Osteoblast (primary cell): ENCODE results near the gene DNPEP. TPM values are rescaled to one million over a fixed set of nuclear protein-coding genes. Genes with fewer than 3 reads are reported as not detected.
"Not testable (repeated sequence)": the region's sequence is repeated elsewhere in the genome, so short reads cannot be mapped to it uniquely, and the experiment has no call there.

ENCODE experiments used
- DNase-seq: peaks from one replicate; pipeline ENCODE4 v3.0.0; 2011; ENCODE audit warnings: low spot score, mixed read lengths; ENCODE audit not compliant: insufficient read length; ENCODE audit errors: missing footprints
- H2AFZ ChIP-seq: 2 replicates; pipeline ENCODE4 v1.6.0; 2011; ENCODE audit warnings: mild to moderate bottlenecking, low read length
- H3K27ac ChIP-seq: 2 replicates; pipeline ENCODE4 v1.5.1; 2011; ENCODE audit warnings: mild to moderate bottlenecking, low read depth, low read length, moderate library complexity
- H3K27me3 ChIP-seq: 2 replicates; pipeline ENCODE4 v1.6.0; 2012; ENCODE audit warnings: mild to moderate bottlenecking, control low read depth, inconsistent platforms, low read length, moderate library complexity; ENCODE audit not compliant: insufficient read depth
- H3K36me3 ChIP-seq: 2 replicates; pipeline ENCODE4 v1.5.1; 2011; ENCODE audit warnings: mild to moderate bottlenecking, low read length, control low read depth, moderate library complexity; ENCODE audit not compliant: insufficient read depth
- H3K4me1 ChIP-seq: 2 replicates; pipeline ENCODE4 v1.5.1; 2011; ENCODE audit warnings: mild to moderate bottlenecking, low read length, control low read depth, moderate library complexity; ENCODE audit not compliant: insufficient read depth
- H3K4me2 ChIP-seq: 2 replicates; pipeline ENCODE4 v1.6.0; 2011; ENCODE audit warnings: mild to moderate bottlenecking, low read length; ENCODE audit not compliant: insufficient read depth
- H3K4me3 ChIP-seq: fragments of 200-600 bp; sonication (generic); 3 replicates; pipeline ENCODE4 v1.5.1; 2012; ENCODE audit warnings: mild to moderate bottlenecking, low read length, inconsistent platforms; ENCODE audit not compliant: insufficient read depth
- H3K79me2 ChIP-seq: 2 replicates; pipeline ENCODE4 v1.6.0; 2012; ENCODE audit warnings: mild to moderate bottlenecking, low read length, control low read depth, inconsistent platforms; ENCODE audit not compliant: insufficient read depth
- H3K9me3 ChIP-seq: 2 replicates; pipeline ENCODE4 v1.5.1; 2011; ENCODE audit warnings: low read depth, low read length, control low read depth
- H4K20me1 ChIP-seq: 2 replicates; pipeline ENCODE4 v1.6.0; 2012; ENCODE audit warnings: mild to moderate bottlenecking, low read length, control low read depth; ENCODE audit not compliant: insufficient read depth
- total RNA-seq: library from RNA; depleted of rRNA; stranded (reverse); fragments of >200 nt; gene quantifications from 2 replicates; pipeline ENCODE4 v1.2.3, GENCODE V29; 2012
- TF ChIP-seq, protein P1 (sequence below): IDR thresholded peaks from 2 replicates; pipeline ENCODE4 v1.5.1; 2011; ENCODE audit warnings: mild to moderate bottlenecking, low read depth, low read length, moderate library complexity; ENCODE audit errors: extremely low read depth

Gene DNPEP
- total RNA-seq, 1 donor = 67.3 TPM

- TF ChIP-seq, protein P1, sequence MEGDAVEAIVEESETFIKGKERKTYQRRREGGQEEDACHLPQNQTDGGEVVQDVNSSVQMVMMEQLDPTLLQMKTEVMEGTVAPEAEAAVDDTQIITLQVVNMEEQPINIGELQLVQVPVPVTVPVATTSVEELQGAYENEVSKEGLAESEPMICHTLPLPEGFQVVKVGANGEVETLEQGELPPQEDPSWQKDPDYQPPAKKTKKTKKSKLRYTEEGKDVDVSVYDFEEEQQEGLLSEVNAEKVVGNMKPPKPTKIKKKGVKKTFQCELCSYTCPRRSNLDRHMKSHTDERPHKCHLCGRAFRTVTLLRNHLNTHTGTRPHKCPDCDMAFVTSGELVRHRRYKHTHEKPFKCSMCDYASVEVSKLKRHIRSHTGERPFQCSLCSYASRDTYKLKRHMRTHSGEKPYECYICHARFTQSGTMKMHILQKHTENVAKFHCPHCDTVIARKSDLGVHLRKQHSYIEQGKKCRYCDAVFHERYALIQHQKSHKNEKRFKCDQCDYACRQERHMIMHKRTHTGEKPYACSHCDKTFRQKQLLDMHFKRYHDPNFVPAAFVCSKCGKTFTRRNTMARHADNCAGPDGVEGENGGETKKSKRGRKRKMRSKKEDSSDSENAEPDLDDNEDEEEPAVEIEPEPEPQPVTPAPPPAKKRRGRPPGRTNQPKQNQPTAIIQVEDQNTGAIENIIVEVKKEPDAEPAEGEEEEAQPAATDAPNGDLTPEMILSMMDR = no peak
- Histone ChIP-seq H3K27me3 (no peaks in the 10 kb centered on the region), H3K4me3 (no peak overlapping the region), H2AFZ (no peak overlapping the region), H4K20me1 (no peaks in the 10 kb centered on the region), H3K27ac (no peak overlapping the region), H3K79me2 (no peaks in the 10 kb centered on the region), H3K4me2 (no peak overlapping the region), H3K36me3 (no peaks in the 10 kb centered on the region), H3K4me1 (peaks cover 14% of the 10 kb centered on the region), H3K9me3 (no peaks in the 10 kb centered on the region)
- no peak for DNase-seq
These were observed 7.9 kb upstream of the DNPEP start for GRCh38 chr2:219395609-219396008.

DNA sequence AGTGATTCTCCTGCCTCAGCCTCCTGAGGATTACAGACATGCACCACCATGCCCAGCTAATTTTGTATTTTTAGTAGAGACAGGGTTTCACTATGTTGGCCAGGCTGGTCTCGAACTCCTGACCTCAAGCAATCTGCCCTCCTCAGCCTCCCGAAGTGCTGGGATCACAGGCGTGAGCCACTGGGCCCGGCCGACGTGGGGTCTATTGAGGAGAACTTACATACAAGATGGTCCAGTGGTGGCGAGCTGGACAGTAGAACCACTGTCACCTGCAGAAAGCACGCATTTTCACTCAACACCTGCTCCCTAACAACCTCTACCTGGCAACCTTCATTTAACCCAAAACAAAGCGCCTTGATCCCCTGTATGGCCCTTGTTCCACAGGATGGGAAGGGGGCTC lies 7.3 kb upstream of the DNPEP start:
- H3K4me2 ChIP-seq, H3K27ac ChIP-seq, H3K36me3 ChIP-seq, DNase-seq, H3K27me3 ChIP-seq, H2AFZ ChIP-seq, H3K4me3 ChIP-seq, H3K9me3 ChIP-seq, H3K79me2 ChIP-seq, H4K20me1 ChIP-seq: not testable (repeated sequence)
- H3K4me1 ChIP-seq = peaks cover 14% of the 10 kb centered on the region

- peak; percentile 26 for DNase-seq
- Histone ChIP-seq H3K9me3 (no peaks in the 10 kb centered on the region), H3K4me2 (no peak overlapping the region), H3K36me3 (no peaks in the 10 kb centered on the region), H4K20me1 (no peaks in the 10 kb centered on the region), H3K4me3 (no peak overlapping the region), H3K27me3 (no peaks in the 10 kb centered on the region), H3K79me2 (no peaks in the 10 kb centered on the region), H3K4me1 (peaks cover 11% of the 10 kb centered on the region), H3K27ac (no peak overlapping the region), H2AFZ (no peak overlapping the region)
- TF ChIP-seq, protein P1 = no peak
These were observed 5.0 kb upstream of the DNPEP start for GRCh38 chr2:219392754-219393153.

DNA sequence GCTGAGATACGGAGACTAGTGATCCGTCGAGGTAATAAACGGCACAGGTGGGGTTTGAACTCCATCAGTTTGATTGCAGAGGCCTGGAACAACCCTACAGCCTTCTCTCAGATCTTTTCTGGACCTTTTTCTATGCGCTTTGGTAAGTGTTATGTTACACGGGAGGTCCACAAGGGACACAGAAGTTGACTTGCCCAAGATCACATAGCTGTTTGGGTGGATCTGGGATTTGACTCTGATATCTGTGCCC lies 1.1 kb upstream of the DNPEP start:
- no peak for DNase-seq
- Histone ChIP-seq H3K4me3 (peak overlapping the region; percentile 59), H3K4me2 (peak overlapping the region; percentile 72), H2AFZ (peak overlapping the region; percentile 96), H3K4me1 (peaks cover 14% of the 10 kb centered on the region), H4K20me1 (peaks cover 8% of the 10 kb centered on the region), H3K27me3 (no peaks in the 10 kb centered on the region), H3K9me3 (no peaks in the 10 kb centered on the region), H3K27ac (no peak overlapping the region), H3K36me3 (peaks cover 23% of the 10 kb centered on the region), H3K79me2 (peaks cover 7% of the 10 kb centered on the region)
- TF ChIP-seq, protein P1 = no peak
